Stomach smooth muscle (tissue), 2 donors: ENCODE data around the gene LANCL3.
A peak's percentile ranks its signal among the peaks of the same experiment; 100 is the strongest.
"Not testable (repeated sequence)": the region's sequence is repeated elsewhere in the genome, so short reads cannot be mapped to it uniquely, and the experiment has no call there.

Experiments used
- H3K27ac ChIP-seq: one replicate; pipeline ENCODE4 v1.7.0; 2013; ENCODE audit warnings: mild to moderate bottlenecking, low read length, inconsistent platforms
- H3K27me3 ChIP-seq, 2 donors: one replicate each; pipeline ENCODE4 v1.7.0; 2013; ENCODE audit warnings: low read length in 2 of 2; ENCODE audit not compliant: insufficient read depth in 2 of 2, control insufficient read depth in 1 of 2
- H3K36me3 ChIP-seq, 2 donors: one replicate each; pipeline ENCODE4 v1.7.0; 2013; ENCODE audit warnings: low read length in 2 of 2; ENCODE audit not compliant: control insufficient read depth in 2 of 2, insufficient read depth in 2 of 2
- H3K4me1 ChIP-seq: one replicate; pipeline ENCODE4 v1.7.0; 2013; ENCODE audit warnings: low read length; ENCODE audit not compliant: control insufficient read depth, insufficient read depth
- H3K4me3 ChIP-seq, 2 donors: one replicate each; pipeline ENCODE4 v1.7.0; 2013; ENCODE audit warnings: low read length in 2 of 2
- H3K9ac ChIP-seq, 2 donors: one replicate each; pipeline ENCODE4 v1.7.0; 2013; ENCODE audit warnings: low read length in 2 of 2, mild to moderate bottlenecking in 1 of 2
- H3K9me3 ChIP-seq, 2 donors: one replicate each; pipeline ENCODE4 v1.7.0; 2013; ENCODE audit warnings: low read length in 2 of 2; ENCODE audit not compliant: control insufficient read depth in 2 of 2
- donor health status: healthy.
- donor health status: Pancreatic carcinoma.

Gene LANCL3

GRCh38 chrX:37572108-37572587, 687 bp downstream of the LANCL3 start:
- H3K9ac ChIP-seq: peak overlapping the region in 1 of 2 donors; percentile 44
- not testable (repeated sequence) for H3K9me3 ChIP-seq, H3K27me3 ChIP-seq, H3K4me1 ChIP-seq, H3K36me3 ChIP-seq, H3K27ac ChIP-seq
- peak overlapping the region; percentile 67 to 71 for H3K4me3 ChIP-seq

- not testable (repeated sequence) for H3K9ac ChIP-seq, H3K27me3 ChIP-seq, H3K36me3 ChIP-seq, H3K27ac ChIP-seq, H3K4me3 ChIP-seq, H3K4me1 ChIP-seq, H3K9me3 ChIP-seq
These were observed 1.7 kb downstream of the LANCL3 start for GRCh38 chrX:37573121-37573520.

- Histone ChIP-seq H3K9me3 (no peaks in the 10 kb centered on the region), H3K27me3 (no peaks in the 10 kb centered on the region), H3K36me3 (no peaks in the 10 kb centered on the region), H3K27ac (peak overlapping the region; percentile 46), H3K4me3 (no peak overlapping the region), H3K4me1 (no peaks in the 10 kb centered on the region), H3K9ac (no peak overlapping the region)
These were observed 6.6 kb downstream of the LANCL3 start for GRCh38 chrX:37578045-37578444.

GRCh38 chrX:37580080-37580479, 8.6 kb downstream of the LANCL3 start:
- Histone ChIP-seq H3K36me3 (no peaks in the 10 kb centered on the region), H3K4me3 (no peak overlapping the region), H3K27me3 (no peaks in the 10 kb centered on the region), H3K9ac (no peak overlapping the region), H3K9me3 (no peaks in the 10 kb centered on the region), H3K4me1 (no peaks in the 10 kb centered on the region), H3K27ac (no peak overlapping the region)

GRCh38 chrX:37587337-37587736, 15.9 kb downstream of the LANCL3 start:
- not testable (repeated sequence) for H3K27ac ChIP-seq, H3K4me1 ChIP-seq, H3K9me3 ChIP-seq, H3K27me3 ChIP-seq, H3K36me3 ChIP-seq, H3K9ac ChIP-seq, H3K4me3 ChIP-seq

GRCh38 chrX:37590047-37590446, 18.6 kb downstream of the LANCL3 start:
- H3K4me1 ChIP-seq: no peaks in the 10 kb centered on the region
- H3K4me3 ChIP-seq: no peak overlapping the region
- no peaks in the 10 kb centered on the region for H3K27me3 ChIP-seq
- no peaks in the 10 kb centered on the region for H3K9me3 ChIP-seq
- H3K27ac ChIP-seq: no peak overlapping the region
- no peak overlapping the region for H3K9ac ChIP-seq
- H3K36me3 ChIP-seq: no peaks in the 10 kb centered on the region

GRCh38 chrX:37594755-37595382, 23.4 kb downstream of the LANCL3 start:
- no peak overlapping the region for H3K27ac ChIP-seq
- H3K9ac ChIP-seq: no peak overlapping the region
- H3K27me3 ChIP-seq: no peaks in the 10 kb centered on the region
- H3K36me3 ChIP-seq: no peaks in the 10 kb centered on the region
- no peaks in the 10 kb centered on the region for H3K9me3 ChIP-seq
- H3K4me1 ChIP-seq: no peaks in the 10 kb centered on the region
- H3K4me3 ChIP-seq: peak overlapping the region in 1 of 2 donors; percentile 11

GRCh38 chrX:37599729-37600128, 28.3 kb downstream of the LANCL3 start:
- Histone ChIP-seq H3K27ac (no peak overlapping the region), H3K4me3 (no peak overlapping the region), H3K9me3 (no peaks in the 10 kb centered on the region), H3K4me1 (peaks cover 7% of the 10 kb centered on the region), H3K27me3 (peaks cover 0 to 2% of the 10 kb centered on the region in 2 donors), H3K36me3 (no peaks in the 10 kb centered on the region), H3K9ac (no peak overlapping the region)

GRCh38 chrX:37603938-37604409, 32.5 kb downstream of the LANCL3 start:
- Histone ChIP-seq H3K36me3 (no peaks in the 10 kb centered on the region), H3K9ac (no peak overlapping the region), H3K4me3 (no peak overlapping the region), H3K27ac (peak overlapping the region; percentile 19), H3K4me1 (peaks cover 10% of the 10 kb centered on the region), H3K9me3 (no peaks in the 10 kb centered on the region), H3K27me3 (peaks cover 0 to 5% of the 10 kb centered on the region in 2 donors)

- no peaks in the 10 kb centered on the region for H3K9me3 ChIP-seq
- H3K9ac ChIP-seq: no peak overlapping the region
- H3K27me3 ChIP-seq: peaks cover 0 to 5% of the 10 kb centered on the region in 2 donors
- no peak overlapping the region for H3K27ac ChIP-seq
- H3K36me3 ChIP-seq: no peaks in the 10 kb centered on the region
- no peak overlapping the region for H3K4me3 ChIP-seq
- peaks cover 10% of the 10 kb centered on the region for H3K4me1 ChIP-seq
These were observed 35.8 kb downstream of the LANCL3 start for GRCh38 chrX:37607243-37607642.

- Histone ChIP-seq H3K36me3 (no peaks in the 10 kb centered on the region), H3K27ac (no peak overlapping the region), H3K9me3 (no peaks in the 10 kb centered on the region), H3K27me3 (peaks cover 0 to 5% of the 10 kb centered on the region in 2 donors), H3K4me1 (peaks cover 10% of the 10 kb centered on the region), H3K4me3 (no peak overlapping the region), H3K9ac (no peak overlapping the region)
These were observed 36.7 kb downstream of the LANCL3 start for GRCh38 chrX:37608156-37608555.
